AG10803 (cell line): ENCODE data around the gene MED23.

Experiments
- DNase-seq: peaks from one replicate; pipeline ENCODE4 v3.0.0; 2010; ENCODE audit warnings: low read depth
- H3K4me3 ChIP-seq: 2 replicates; pipeline ENCODE4 v1.5.1; 2011; ENCODE audit warnings: mild to moderate bottlenecking, low read length, control low read depth
- CTCF ChIP-seq: conservative IDR thresholded peaks from 2 replicates; pipeline ENCODE4 v1.5.1; 2011; ENCODE audit warnings: mild to moderate bottlenecking, low read length, control low read depth, inconsistent platforms

Gene MED23

GRCh38 chr6:131652472-131652871 is 24.4 kb upstream of the MED23 start:
- H3K4me3 ChIP-seq: no peak overlapping the region
- no peak for TF ChIP-seq CTCF
- DNase-seq: no peak

GRCh38 chr6:131651782-131652181 is 23.7 kb upstream of the MED23 start:
- DNase-seq: no peak
- H3K4me3 ChIP-seq: no peak overlapping the region
- TF ChIP-seq CTCF: no peak

GRCh38 chr6:131646249-131646670 is 18.2 kb upstream of the MED23 start:
- no peak for TF ChIP-seq CTCF
- no peak for DNase-seq
- no peak overlapping the region for H3K4me3 ChIP-seq

GRCh38 chr6:131645846-131646245 is 17.8 kb upstream of the MED23 start:
- no peak for DNase-seq
- no peak overlapping the region for H3K4me3 ChIP-seq
- TF ChIP-seq CTCF: no peak

GRCh38 chr6:131644921-131645320 is 16.9 kb upstream of the MED23 start:
- TF ChIP-seq CTCF: no peak
- no peak overlapping the region for H3K4me3 ChIP-seq
- DNase-seq: no peak

- no peak for TF ChIP-seq CTCF
- H3K4me3 ChIP-seq: no peak overlapping the region
- DNase-seq: no peak
These were observed 15.9 kb upstream of the MED23 start for GRCh38 chr6:131643855-131644460.

GRCh38 chr6:131642987-131643611 is 15.1 kb upstream of the MED23 start:
- TF ChIP-seq CTCF: no peak
- H3K4me3 ChIP-seq: no peak overlapping the region
- DNase-seq: peak; percentile 13
